NT2/D1 (cell line): ENCODE measurements around the gene PRSS37.

Experiments
- SUZ12 ChIP-seq: IDR thresholded peaks from 2 replicates; pipeline ENCODE4 v1.6.1; 2011; ENCODE audit not compliant: insufficient read length, insufficient read depth; ENCODE audit errors: extremely low read depth
- YY1 ChIP-seq: IDR thresholded peaks from 2 replicates; pipeline ENCODE4 v1.6.1; 2011; ENCODE audit not compliant: insufficient read length, insufficient read depth
- ZNF274 ChIP-seq: IDR thresholded peaks from 2 replicates; pipeline ENCODE4 v1.6.1; 2011; ENCODE audit warnings: mild to moderate bottlenecking, low read depth, low read length

GRCh38 chr7:141872931-141873330, 31.6 kb upstream of the PRSS37 start:
- TF ChIP-seq SUZ12 = no peak
- no peak for TF ChIP-seq YY1
- no peak for TF ChIP-seq ZNF274
